GM21423 (cell line): ENCODE data around the gene TCP11.

Source experiments
- ATAC-seq: cut with Tn5 transposase; IDR thresholded peaks from one replicate; pipeline ENCODE4 v1.9.1; 2021; ENCODE audit warnings: mild to moderate bottlenecking, moderate library complexity; ENCODE audit not compliant: unreplicated experiment

TCP11 gene

GRCh38 chr6:35096129-35096862 is 44.8 kb downstream of the TCP11 start:
- no peak for ATAC-seq

GRCh38 chr6:35094183-35094582 is 47.0 kb downstream of the TCP11 start:
- no peak for ATAC-seq

- ATAC-seq: no peak
These were observed 47.4 kb downstream of the TCP11 start for GRCh38 chr6:35093783-35094182.

- ATAC-seq: no peak
These were observed 48.1 kb downstream of the TCP11 start for GRCh38 chr6:35093118-35093445.

- no peak for ATAC-seq
These were observed 48.6 kb downstream of the TCP11 start for GRCh38 chr6:35092362-35093117.

GRCh38 chr6:35091346-35092083 is 49.6 kb downstream of the TCP11 start:
- ATAC-seq: no peak

GRCh38 chr6:35090734-35091133 is 50.4 kb downstream of the TCP11 start:
- no peak for ATAC-seq

- ATAC-seq: no peak
These were observed 51.1 kb downstream of the TCP11 start for GRCh38 chr6:35089935-35090505.

GRCh38 chr6:35089216-35089934 is 51.8 kb downstream of the TCP11 start:
- ATAC-seq: no peak

GRCh38 chr6:35088281-35089215 is 52.6 kb downstream of the TCP11 start:
- ATAC-seq: no peak

GRCh38 chr6:35087361-35088280 is 53.5 kb downstream of the TCP11 start:
- no peak for ATAC-seq

- no peak for ATAC-seq
These were observed 54.3 kb downstream of the TCP11 start for GRCh38 chr6:35086636-35087360.

GRCh38 chr6:35086282-35086632 is 54.9 kb downstream of the TCP11 start:
- no peak for ATAC-seq

GRCh38 chr6:35085359-35086281 is 55.5 kb downstream of the TCP11 start:
- ATAC-seq: no peak

GRCh38 chr6:35084511-35085203 is 56.5 kb downstream of the TCP11 start:
- ATAC-seq: no peak

GRCh38 chr6:35084041-35084491 is 57.1 kb downstream of the TCP11 start:
- no peak for ATAC-seq
